GM19468 (cell line): Measurements from ENCODE around the gene GHRL.
"Not testable (repeated sequence)": the region's sequence is repeated elsewhere in the genome, so short reads cannot be mapped to it uniquely, and the experiment has no call there.

ENCODE experiments used
- ATAC-seq: cut with Tn5 transposase; IDR thresholded peaks from one replicate; pipeline ENCODE4 v1.9.1; 2021; ENCODE audit warnings: mild to moderate bottlenecking, moderate library complexity, moderate number of reproducible peaks; ENCODE audit not compliant: unreplicated experiment; ENCODE audit errors: extremely low read depth

Gene GHRL

DNA sequence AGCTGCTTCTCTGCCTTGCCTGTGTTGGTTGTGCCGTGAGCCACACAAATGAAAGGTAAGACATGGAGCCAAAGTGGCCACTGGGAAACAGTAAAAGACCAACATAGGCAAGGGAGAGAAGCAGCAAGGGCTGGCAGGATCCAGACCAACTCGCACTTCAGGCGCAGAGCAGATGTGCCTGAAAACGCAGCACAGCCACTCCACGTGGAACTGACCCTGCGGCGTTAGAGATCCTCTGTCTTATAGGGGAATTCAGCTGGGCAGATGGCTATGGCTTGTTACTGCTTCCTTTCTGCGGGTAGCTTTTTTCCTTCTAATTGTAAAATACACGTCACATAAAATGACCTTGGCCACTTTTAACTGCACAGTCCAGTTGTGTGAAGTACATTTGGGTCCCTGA lies 10.4 kb upstream of the GHRL start:
- no peak for ATAC-seq

DNA sequence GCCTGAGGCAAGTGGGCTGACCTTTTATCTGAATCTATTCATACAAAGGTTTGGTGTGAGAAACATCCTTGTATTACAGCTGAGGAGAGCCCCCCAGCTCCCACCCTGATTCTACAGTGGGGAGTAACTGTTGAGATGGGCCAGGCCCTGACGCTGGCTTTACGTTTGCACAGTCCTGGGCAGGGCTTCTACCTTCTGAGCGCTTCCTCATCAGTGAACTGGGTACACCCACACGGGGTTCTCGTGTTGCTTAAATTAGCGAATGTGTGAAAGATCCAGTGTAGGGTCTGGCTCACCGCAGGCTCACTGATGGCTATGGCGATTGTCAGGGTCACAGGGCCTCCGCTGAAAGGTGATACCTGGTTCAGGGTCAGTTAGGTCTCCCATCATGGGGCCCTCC lies 7.3 kb upstream of the GHRL start:
- ATAC-seq, result no peak

DNA sequence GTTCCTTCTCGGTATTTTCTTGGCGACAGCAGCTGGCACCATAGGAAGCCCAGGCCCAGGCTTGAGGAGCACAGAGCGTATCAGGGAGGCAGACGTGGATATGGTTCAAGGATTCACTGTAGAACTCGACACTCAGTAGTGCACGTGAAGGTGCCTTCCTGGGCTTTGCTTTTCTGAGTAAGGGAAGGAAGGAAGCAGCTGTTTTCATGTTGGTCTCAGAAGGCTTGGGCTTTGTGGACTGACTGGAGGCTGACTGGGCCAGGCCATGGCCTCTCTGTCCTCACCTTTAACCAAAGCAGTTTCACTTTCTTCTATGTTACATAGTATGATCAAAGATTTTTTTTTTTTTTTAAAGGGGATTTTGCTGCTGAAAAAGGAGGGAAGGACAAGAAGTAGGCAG lies 6.9 kb upstream of the GHRL start:
- peak; percentile 30 for ATAC-seq

DNA sequence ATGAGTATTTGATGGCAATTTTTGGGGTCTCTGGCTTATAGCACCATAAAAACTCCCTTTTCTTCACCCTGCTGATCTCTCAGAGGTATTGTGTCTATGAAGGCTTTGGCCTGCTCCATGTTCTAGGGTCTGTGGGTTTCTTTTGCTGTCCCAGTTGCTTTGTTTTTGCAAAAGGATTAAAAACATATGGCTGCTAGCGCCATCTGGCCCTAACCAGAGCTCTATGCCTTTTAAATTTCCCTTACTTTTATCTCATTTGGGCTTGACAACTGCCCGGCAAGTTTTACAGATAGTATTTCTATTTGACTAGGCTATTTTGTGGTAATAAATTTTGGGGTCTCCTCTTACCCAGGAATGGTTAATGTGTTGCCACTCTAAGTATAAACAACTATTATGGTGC lies 6.4 kb upstream of the GHRL start:
- ATAC-seq, result no peak

DNA sequence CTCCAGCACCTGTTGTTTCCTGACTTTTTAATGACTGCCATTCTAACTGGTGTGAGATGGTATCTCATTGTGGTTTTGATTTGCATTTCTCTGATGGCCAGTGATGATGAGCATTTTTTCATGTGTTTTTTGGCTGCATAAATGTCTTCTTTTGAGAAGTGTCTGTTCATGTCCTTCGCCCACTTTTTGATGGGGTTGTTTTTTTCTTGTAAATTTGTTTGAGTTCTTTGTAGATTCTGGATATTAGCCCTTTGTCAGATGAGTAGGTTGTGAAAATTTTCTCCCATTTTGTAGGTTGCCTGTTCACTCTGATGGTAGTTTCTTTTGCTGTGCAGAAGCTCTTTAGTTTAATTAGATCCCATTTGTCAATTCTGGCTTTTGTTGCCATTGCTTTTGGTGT lies 5.3 kb upstream of the GHRL start:
- ATAC-seq, result not testable (repeated sequence)

DNA sequence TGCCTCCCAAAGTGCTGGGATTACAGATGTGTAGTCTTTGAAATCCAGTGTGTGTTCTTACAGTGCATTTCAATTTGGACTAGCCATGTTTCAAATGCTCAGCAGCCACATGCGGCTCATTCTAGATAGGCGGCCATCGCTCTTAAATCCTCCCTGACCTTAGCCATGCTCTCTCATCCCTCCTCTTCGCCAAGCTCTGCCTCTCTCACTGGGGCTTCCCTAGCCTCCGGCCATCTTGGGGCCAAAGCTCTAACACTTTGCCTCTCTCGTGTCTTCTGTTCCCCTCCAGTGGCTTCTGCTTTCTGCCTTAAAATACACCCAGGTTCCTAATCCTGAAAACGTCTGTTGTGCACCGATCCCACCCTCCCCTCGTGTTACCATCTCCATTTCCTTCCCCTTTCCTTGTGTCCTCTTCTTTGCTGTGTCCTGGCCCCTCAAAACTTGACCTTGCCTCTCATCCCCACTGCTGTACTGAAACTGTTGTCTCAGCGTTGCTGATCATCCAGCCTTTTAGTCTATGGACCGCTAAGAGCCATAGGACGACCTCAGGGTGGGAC lies 1.4 kb upstream of the GHRL start:
- no peak for ATAC-seq

DNA sequence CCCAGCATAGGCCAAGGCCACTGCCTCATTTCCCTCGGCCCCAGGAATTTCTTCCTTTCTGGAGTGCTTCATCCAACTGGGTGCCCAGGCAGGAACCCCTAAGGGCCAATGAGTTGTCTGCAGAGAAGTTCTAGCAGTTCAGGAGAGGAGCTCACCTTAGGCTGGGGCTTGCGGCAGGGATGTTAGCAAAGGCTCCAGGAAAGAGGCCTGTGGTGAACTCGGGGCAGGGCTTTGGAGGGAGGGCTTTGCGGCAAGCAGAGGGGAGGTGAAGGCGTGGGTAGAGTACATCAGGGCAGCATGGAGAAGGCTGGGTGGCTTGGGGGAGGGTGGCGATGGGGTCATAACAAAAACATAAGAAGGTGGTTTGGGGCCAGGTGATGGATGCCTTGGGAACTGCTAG lies 1.1 kb downstream of the GHRL start:
- ATAC-seq, result no peak

DNA sequence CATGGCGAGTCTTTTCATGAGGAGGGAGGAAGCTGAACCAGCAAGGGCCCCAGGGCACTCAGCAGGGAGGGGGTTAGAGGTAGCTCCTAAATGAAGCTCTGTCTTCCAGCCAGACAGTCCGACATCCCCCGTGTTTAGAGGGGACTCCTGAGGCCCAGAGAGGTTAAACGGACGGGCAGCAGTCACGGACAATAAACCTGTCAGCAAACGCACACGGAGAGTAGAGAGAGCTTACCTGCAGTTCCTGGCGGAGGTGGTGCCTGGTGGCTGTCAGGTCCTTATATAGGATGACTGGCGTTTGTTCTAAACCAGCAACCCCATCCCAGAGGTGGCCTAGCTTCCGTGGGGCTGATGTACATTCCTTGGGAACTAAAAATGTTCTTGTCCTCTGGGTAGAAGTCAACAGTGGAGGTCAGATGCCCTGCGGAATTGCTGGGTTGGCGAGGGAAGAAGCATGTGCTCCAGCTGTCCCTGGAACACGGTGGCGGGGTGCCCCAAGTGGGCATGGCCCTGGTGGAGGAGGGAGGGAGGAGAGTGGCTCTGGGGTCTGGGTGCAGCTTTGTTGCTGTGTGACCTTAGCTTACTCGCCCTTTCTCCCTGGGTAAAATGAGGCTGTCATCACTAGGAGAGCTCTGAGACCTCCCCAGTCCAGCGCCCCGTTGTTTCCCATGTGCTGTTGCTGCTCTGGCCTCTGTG lies 2.1 kb downstream of the GHRL start:
- no peak for ATAC-seq

DNA sequence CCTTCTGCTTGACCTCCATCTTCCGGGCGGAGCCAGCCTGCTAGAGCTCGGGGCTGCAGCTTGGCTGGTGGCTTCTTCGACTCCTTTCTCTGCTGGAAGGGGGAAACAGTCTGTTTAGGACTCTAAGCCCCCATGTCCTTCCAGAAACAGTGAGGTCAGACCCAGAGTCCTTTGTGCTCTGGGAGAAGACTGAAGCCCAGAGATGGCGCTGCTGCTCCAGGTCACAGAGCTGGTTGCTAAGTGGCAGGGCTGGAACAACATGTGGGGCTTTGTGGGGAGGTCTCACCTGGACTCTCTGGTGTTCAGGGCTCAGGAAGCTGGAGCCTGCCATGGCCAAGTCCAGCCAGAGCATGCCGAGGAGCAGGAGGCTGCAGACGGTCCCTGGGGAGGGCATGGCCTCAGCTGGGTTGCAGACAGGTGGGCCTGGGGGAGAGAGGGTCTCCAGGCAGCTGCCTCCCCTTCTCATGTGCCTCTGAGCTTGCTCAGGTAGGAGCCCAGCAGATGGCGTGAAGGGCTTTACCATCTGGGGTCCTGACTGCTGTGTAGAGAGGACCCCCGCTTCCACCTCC lies 2.9 kb downstream of the GHRL start:
- no peak for ATAC-seq

DNA sequence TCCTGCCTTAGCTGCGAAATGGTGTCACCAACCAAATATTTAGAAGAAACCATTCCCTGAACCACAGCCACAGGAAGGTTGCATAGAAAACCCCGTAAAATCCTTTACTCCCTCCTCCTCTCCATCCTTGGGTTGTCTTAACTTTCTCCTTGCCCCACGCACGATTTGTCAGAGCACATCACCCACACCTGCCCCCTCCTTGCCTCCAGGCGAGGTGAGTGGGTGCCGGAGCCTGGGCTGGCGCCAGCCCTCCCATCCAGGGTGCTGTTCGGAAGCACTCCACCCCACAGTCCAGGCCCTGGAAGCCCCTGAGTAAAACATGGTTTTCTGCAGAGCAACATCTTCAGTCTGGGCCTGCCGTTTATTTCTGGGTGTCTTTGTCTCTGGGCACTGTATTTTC lies 3.7 kb downstream of the GHRL start:
- ATAC-seq, result no peak

DNA sequence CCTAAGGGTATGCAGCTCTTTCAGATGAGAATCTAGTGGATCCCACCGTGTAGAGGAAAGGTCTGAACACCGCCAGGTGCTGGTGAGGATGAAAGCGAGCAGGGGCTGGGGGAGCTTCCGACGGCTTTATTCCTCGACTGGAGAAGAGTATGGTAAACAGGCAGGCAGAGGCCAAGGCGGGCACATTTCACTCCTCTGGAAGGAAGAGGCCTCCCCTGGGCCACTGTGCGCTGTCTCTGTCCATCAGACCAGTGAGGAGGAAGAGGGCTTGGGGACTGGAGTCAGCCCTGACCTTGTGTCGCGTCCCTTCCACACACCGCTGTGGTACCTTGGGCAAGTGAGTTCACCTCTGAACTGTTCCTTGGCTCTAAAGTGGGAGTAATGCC lies 4.2 kb downstream of the GHRL start:
- ATAC-seq, result no peak

DNA sequence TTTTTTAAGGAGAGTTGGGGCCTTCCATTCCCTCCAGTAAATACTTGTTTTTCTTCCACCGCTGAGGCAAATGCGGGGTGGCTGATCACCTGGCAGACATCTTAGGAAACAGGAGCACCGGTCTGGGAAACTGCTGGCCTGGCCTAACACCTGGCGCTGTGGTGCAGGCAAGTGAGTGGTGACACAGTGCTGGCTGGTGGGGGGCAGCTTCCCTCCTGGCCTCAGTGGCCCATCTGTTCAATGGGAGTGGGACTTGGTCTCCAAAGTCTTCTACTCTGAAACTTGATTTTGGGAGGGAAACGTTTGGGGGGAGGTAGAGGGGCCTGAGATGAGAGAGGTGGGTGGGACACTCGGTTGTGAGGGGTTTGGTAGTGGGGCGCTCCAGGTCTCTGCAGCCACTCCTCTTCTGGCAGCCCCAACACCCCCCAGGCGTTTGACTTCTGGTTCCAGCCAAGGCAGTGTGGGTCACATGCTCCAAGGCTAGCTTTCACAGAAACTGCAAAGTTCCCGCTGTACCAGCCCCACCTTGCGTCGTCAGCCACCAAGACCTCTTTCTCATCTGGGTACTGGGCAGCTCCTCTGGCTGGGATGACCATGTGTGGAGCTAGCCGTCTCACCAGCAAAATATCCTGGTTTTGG lies 4.7 kb downstream of the GHRL start:
- ATAC-seq, result no peak

DNA sequence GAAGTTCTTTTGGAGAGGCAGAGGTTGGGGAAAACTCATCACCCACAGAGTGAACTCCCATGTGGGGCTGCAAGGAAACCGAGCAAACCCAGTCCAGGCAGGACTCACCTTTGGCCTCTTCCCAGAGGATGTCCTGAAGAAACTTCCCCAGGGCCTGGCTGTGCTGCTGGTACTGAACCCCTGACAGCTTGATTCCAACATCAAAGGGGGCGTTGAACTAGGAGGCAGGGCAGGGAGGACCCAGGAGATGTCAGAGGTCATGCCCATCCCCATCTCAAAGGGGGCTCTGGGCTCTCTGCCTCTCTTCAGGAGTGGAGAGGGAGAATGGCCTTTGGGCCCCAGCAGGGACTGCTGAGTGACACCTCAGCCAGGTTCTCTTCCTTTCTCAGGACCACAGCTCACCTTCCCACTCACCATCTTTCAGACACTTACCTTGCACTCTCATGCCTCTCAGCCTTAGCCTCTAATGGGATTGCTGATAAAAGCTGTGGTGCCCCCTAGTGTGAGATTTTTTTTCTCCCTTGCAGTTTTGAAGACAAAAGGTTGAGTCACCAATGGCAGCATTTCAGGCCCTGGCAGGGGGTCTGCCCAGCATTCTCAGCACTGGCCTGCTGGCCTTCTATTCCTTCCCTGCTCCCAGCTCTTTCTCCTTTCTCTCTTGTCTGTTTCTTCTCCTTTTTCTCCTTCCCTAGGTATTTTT lies 6.0 kb downstream of the GHRL start:
- ATAC-seq, result no peak

DNA sequence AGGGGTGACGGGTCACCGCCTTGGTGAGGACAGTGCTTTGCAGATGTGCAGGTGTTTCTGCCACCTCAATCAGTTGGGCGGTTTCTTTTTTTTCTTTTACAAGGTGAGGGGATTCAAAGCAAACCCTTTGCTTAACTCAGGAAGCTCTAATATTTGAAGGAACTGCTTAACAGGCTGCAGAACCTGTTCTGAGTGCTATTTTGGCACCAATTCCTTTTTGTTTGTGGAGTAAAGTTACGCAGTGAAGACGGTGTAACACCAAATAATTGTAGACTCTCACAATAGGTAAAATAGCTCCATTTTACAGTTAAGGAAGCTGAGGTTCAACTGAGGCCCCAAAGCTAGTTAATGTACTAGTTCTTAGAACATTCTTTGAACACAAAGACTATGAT lies 6.6 kb downstream of the GHRL start:
- ATAC-seq, result no peak

DNA sequence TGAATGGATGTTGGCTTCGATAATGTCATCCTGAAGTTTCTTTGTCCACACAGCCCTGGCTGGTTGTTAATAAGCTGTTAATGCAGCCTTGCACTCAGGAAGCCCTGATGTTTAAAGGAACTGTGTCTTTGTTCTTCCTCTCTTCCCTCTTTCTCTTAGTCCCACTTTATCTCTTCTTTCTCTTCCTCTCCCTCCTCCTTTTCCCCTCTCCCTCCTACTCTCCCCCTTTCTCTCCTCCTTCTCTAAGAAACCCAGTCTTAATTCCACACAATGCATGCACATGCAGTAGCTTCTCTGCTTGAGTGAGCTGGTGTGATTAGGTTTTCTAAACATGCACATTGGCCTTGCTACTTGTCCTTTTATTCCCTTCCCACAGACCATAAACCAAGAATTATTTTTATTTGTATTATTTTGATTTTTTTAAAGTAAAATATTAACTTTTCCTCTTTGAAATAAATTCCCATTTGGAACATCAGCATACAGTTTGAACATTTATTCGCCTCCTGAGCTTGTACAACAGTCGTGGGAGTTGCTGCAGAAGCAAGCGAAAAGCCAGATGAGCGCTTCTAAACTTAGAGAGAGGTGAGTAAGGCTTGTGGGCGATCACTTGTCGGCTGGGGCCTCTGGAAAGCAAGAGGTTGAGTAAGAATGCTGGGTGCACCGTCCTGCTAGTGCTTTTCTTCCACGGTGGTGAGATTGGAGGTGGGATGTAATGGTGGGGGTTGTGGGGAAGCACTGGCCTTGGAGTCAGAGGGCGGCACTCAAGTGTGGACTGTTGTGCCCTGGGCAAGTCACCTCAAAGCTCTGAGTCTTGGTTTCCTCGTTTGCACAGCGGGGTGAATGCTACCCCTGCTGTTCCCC lies 7.2 kb downstream of the GHRL start:
- no peak for ATAC-seq

DNA sequence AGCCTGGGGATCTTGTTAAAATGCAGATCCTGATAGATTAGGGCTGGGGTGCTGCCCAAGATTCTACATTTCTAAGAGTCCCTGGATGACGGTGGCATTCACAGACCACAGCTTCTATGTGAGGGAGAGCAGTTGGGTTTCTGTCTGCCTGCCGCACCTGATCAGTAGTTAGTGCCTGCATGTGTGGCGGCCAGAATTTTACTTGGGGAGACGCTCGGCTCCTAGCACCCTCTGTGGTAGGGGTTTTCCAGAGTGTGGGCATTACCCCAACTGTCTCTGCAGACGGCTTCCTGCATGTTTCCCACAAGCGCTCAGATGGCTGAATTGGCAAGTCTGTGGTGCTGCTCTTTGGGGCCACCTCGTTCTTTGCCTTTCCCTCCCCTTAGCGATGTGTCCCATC lies 8.3 kb downstream of the GHRL start:
- no peak for ATAC-seq

DNA sequence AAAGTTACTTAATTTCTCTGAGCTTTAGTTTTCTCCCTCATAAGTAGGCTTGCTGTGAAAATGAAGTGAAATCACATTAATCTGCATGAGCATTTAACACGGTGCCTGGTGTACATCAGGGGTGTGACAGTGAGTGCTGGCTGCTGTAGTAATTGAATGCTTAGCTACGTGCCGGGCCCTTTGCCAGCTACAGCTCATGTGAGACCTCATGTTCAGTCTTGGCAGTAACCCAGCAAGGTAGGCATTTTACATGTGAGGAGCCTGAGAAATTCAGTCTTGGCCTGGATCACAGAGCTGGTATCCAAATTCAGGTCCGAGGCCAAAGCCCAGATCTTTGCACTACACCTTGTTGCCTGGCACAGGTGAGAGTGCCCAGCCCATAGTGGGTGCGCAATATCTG lies 9.1 kb downstream of the GHRL start:
- no peak for ATAC-seq

DNA sequence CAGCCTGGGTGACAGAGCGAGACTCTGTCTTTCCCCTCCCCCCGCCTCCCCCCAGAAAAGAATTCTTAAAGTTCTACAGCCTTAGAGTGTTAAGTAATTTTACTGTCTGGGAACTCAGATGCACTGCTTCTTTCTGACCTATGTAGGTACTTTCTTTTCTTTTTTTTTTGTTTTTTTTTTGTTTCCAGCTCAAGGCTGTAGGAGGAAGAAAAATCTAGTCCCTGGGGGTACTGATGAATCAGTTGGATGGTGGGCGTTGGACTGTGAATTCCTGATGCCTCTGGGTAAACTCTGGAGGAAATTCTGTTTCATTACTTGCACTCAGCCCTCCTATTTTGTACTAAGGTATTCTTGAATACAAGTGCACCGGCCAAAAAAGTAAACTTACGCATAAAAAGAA lies 10.8 kb downstream of the GHRL start:
- ATAC-seq, result no peak

DNA sequence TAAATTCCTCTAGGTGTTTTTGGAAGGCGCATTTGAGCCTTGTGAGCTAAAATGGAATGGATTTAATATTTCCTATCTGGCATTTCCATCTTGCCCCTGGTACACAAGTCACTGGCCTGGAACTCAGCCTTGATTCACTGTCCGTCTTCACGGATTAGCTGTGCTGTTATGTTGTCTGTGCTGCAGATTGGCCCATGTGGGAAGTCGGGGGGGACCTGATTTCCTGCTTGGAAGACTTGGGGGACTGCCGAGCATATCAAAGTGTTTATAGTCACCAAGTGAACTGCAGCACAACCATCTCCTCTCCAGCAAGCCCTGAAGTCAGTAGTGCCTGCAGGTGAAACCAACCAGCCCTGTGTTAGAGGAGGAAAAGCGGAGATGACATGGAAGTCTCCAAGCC lies 12.2 kb downstream of the GHRL start:
- no peak for ATAC-seq

DNA sequence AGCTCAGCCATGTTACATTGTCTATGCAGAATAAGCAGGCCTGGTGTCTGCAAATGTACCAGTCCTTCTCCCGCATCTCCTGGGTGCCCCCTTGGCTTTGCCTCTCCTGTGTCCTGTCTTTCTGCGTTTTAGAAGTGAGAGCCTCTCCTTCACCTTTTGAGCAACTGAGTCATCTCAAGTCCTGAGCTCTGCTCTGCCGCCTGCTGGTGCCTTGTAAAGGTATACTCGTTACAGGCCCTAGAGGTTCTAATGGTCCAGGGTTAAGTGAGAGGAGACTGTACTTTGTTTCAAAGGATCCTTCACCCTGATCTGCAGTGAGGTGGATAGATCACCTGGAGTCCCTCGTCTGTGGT lies 12.6 kb downstream of the GHRL start:
- ATAC-seq, result no peak
